Fibroblast of lung (primary cell): ENCODE measurements around the gene TRAFD1.

ENCODE experiments used
- CTCF ChIP-seq, 2 donors: IDR thresholded peaks in 1 of 2; conservative IDR thresholded peaks in 1 of 2; 1 replicate in 1 of 2; 2 replicates in 1 of 2; pipeline ENCODE4 v1.5.1; 2011 to 2012; ENCODE audit warnings: low read length in 2 of 2, control low read depth in 1 of 2, inconsistent platforms in 1 of 2, low read depth in 1 of 2, mild to moderate bottlenecking in 1 of 2
- EZH2 ChIP-seq: IDR thresholded peaks from 2 replicates; pipeline ENCODE4 v1.5.1; 2012; ENCODE audit warnings: low read length, control low read depth, mild to moderate bottlenecking; ENCODE audit errors: missing control alignments

DNA sequence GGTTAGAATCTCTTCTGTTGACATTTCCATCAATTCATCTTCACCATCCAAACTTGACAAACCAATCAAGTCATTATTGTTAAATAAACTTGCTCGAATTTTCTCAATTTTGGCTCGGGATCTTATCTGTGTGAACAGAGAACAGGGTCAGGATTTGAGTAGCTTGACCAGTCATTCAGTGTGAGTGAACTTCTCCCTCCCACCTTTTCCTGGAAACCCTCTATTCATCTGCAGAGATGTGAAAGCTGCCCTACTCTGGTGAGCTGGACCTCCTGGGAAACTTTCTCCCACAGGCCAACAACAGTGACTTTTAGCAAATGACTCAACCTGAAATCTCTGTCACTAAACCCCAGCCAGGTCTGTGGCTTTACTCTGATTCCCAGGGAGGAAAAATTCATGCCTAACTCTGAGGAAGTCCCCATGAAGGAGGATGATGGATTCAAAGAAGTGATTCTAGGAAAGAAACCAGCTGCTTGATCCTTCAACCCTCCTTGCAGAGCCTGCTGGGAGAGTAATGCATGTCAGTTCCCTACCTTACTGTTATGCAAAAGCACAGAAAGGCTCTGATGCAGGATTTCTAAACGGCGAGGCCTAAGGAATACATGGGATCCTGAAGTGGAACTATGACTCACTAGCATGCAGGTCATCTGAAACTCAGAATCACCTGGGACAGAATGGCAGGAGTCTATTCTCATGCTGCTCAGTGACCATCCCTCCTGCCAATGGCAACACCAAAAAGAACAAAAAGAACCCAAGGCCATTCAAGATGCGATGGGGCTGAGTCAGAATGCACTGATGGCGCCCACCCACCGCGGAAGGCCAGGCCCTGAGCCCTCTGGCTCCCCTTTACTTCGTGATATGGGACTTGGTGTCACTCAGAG, 58.0 kb downstream of the TRAFD1 start:
- TF ChIP-seq EZH2 (no peak), CTCF (conservative IDR thresholded peaks at IDR 0.05 in 1 of 2, IDR thresholded peaks at IDR 0.05 in 1 of 2; ENCODE audit: low read depth in 1 of 2, low read length in 2 of 2) (no peak)
